Astrocyte of the hippocampus (primary cell): ENCODE measurements around the gene FAM20A.
A peak's percentile ranks its signal among the peaks of the same experiment; 100 is the strongest.
"Not testable (repeated sequence)": the region's sequence is repeated elsewhere in the genome, so short reads cannot be mapped to it uniquely, and the experiment has no call there.

Experiments
- DNase-seq: peaks from one replicate; pipeline ENCODE4 v3.0.0; 2011; ENCODE audit warnings: low read depth, low spot score

The FAM20A gene

GRCh38 chr17:68522266-68522665 is 78.9 kb downstream of the FAM20A start:
- no peak for DNase-seq

- DNase-seq, result peak; percentile 44
These were observed 81.3 kb downstream of the FAM20A start for GRCh38 chr17:68519911-68520310.

- not testable (repeated sequence) for DNase-seq
These were observed 82.1 kb downstream of the FAM20A start for GRCh38 chr17:68519051-68519450.

GRCh38 chr17:68518063-68518815 is 82.9 kb downstream of the FAM20A start:
- DNase-seq, result no peak

GRCh38 chr17:68517605-68518004 is 83.6 kb downstream of the FAM20A start:
- DNase-seq, result not testable (repeated sequence)

GRCh38 chr17:68516732-68517131 is 84.4 kb downstream of the FAM20A start:
- no peak for DNase-seq

- DNase-seq, result peak; percentile 31
These were observed 86.1 kb downstream of the FAM20A start for GRCh38 chr17:68514831-68515635.

- no peak for DNase-seq
These were observed 87.2 kb downstream of the FAM20A start for GRCh38 chr17:68513932-68514331.

GRCh38 chr17:68512960-68513474 is 88.2 kb downstream of the FAM20A start:
- peak; percentile 55 for DNase-seq

- peak; percentile 98 for DNase-seq
These were observed 88.8 kb downstream of the FAM20A start, which contains the start of gene PRKAR1A for GRCh38 chr17:68512247-68512959. TSS of gene PRKAR1A (plus strand) at chr17:68512430. CDS start at chr17:68515400, 2,970 bp downstream.

GRCh38 chr17:68511671-68512246 is 89.4 kb downstream of the FAM20A start:
- peak; percentile 85 for DNase-seq

- no peak for DNase-seq
These were observed 89.9 kb downstream of the FAM20A start for GRCh38 chr17:68511254-68511670.

- no peak for DNase-seq
These were observed 91.8 kb downstream of the FAM20A start for GRCh38 chr17:68509141-68510057.

- DNase-seq, result no peak
These were observed 93.6 kb downstream of the FAM20A start for GRCh38 chr17:68507576-68507975.

GRCh38 chr17:68505951-68506350 is 95.2 kb downstream of the FAM20A start:
- DNase-seq, result no peak

- DNase-seq, result no peak
These were observed 100.1 kb downstream of the FAM20A start for GRCh38 chr17:68501074-68501473.

GRCh38 chr17:68499587-68499986 is 101.6 kb downstream of the FAM20A start:
- no peak for DNase-seq

- no peak for DNase-seq
These were observed 102.5 kb downstream of the FAM20A start for GRCh38 chr17:68498479-68499326.

- DNase-seq, result no peak
These were observed 103.3 kb downstream of the FAM20A start for GRCh38 chr17:68497885-68498319.
